Gastroesophageal sphincter (tissue), 3 donors: ENCODE data around the gene CTNND2.

Source experiments
- CTCF ChIP-seq, 4 experiments: fragments of 200-600 bp in 2 of 4; fragments of 450-650 bp in 2 of 4; sonication (generic) in 1 of 4; IDR thresholded peaks; one replicate each; pipeline ENCODE4 v1.5.1; 2017 to 2019; ENCODE audit warnings: antibody characterized with exemption in 4 of 4, mild to moderate bottlenecking in 2 of 4, moderate library complexity in 2 of 4
- POLR2A ChIP-seq, 2 donors: fragments of 450-650 bp; IDR thresholded peaks; one replicate each; pipeline ENCODE4 v1.6.1; 2017; ENCODE audit warnings: antibody characterized with exemption in 2 of 2, mild to moderate bottlenecking in 2 of 2, moderate library complexity in 1 of 2

- TF ChIP-seq CTCF (IDR thresholded peaks at IDR 0.05) = no peak
- TF ChIP-seq POLR2A (IDR thresholded peaks at IDR 0.05) = no peak
Observed at GRCh38 chr5:11177999-11178711, 726.1 kb downstream of the CTNND2 start.
